Glomerular endothelial cell (primary cell): ENCODE results near the gene CALD1. TPM values are rescaled to one million over a fixed set of nuclear protein-coding genes. Genes with fewer than 3 reads are reported as not detected.

Experiments used
- DNase-seq: peaks from one replicate; pipeline ENCODE4 v3.0.0-alpha.2; 2011; ENCODE audit warnings: low read depth, low spot score; ENCODE audit errors: extremely low read depth
- total RNA-seq: library from RNA; depleted of rRNA; stranded (reverse); fragments of >200 nt; gene quantifications from 2 replicates; pipeline ENCODE4 v1.2.3, GENCODE V29; 2015

CALD1 gene
- total RNA-seq, 1 donor from 2014 or later: 251 TPM

DNA sequence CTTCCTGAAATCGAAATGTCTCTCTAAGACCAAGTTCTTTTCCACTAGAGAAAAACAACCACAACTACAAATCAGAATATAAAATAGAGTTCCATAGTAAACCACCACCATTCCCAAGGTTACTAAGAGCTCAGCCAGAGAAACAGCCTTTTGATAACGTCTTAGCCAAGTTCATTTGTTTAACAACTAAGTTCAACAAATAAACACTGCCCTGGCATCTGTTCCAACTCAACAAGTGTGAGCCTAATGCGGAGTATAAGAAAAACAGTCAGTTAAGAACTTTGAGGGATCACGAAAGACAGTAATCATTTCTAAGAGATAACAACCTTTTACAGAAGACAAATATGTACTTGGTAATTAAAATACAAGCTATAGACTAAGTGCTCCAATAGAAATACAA is 77.3 kb downstream of the CALD1 start:
- no peak for DNase-seq

GRCh38 chr7:134857958-134858357 is 78.5 kb downstream of the CALD1 start:
- no peak for DNase-seq

DNA sequence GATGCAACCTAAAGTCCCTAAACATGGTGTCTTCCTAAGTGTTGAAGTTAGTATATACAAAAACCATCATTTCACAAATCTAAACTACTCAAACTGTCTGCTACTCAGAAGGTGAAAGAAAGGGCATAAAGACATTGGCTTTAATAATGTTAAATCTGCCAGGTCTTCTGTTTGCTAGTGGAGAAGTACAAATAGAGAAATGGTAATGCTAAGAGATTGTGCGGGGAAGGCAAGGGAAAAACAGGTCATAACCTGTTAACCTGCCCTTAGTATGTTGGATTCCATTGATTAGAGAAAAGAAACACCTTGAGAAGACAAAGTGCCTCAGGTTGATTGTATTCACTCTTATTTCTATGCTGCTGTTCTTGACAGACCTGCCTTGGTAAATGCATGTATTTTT is 80.3 kb downstream of the CALD1 start:
- no peak for DNase-seq

DNA sequence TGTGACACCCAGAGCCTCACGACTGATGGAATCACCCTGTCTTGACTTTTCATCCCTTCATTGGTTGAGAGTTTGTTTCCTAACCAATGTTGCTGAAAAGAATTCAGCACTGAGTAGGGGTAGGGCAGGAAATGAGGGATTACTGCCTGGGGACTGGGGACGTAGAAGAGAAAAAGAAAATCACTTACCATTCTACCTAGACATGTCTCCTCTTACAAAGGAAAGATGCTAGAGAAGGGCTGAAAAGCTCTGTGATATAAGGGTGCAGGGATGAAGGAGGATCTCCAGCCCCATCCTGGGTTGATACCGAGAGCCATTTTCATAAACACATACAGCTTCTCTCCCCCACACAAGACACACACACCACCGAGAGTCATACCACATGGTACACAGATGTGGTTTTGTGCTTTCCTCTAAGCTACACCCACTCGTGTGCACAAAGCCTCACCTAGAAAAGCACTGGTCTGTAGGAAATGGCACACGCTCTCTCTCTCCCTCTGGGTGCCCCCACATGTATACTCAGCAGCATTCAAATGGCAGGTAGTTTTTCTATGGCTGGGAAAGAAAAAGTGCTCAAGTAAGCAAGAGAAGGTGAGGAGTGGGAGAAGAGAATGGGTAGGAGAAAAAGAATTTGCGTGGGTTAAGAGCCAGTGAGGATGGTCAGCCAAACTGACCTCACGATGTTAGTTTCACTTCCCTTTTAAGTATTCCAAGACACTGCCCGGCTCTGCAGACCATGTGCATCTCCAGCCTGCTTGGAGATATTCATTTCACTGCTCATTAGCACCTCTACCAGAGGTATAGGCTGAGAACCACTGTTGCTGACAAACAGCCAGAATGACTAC is 85.8 kb downstream of the CALD1 start:
- DNase-seq: no peak

DNA sequence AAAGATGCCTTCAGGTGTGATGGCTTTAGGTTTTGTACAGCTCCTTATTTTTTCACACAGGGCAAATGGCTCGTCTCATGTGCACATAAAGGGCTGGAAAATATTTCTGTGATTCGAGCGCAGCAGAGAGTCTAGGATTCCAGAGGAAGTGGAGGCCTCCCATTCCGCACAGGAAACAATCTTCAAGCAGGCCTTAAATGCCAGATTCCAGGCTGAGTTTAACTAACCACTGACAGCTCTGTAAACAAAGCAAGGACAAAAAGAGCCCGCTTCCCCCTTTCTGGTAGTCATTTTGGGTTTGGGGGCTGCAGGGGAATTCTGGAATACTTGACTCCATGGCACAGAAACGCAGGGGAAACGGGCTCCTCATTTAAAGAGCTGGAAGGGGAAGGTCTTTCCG is 87.2 kb downstream of the CALD1 start:
- no peak for DNase-seq

DNA sequence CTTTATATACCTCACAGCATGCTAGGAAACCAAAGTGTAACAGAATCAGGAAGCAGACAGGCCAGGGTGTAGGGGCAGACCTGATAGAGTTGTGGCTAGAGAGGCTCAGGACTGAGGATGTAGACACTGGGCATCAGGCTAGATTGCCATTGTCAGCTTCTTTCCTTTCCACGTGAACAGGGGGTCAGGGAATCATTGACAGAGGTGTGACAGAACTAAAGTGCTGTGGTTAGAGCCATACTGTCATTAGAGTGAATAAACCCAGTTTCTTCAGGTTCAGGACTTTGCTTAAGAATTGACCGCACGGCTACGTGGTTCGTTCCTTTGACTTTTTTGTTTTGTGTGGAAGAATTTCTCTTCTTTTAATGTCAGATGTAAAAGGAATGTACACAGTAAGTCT is 90.7 kb downstream of the CALD1 start:
- no peak for DNase-seq

GRCh38 chr7:134870781-134871180 is 91.3 kb downstream of the CALD1 start:
- DNase-seq: no peak

GRCh38 chr7:134873253-134873652 is 93.8 kb downstream of the CALD1 start:
- no peak for DNase-seq

DNA sequence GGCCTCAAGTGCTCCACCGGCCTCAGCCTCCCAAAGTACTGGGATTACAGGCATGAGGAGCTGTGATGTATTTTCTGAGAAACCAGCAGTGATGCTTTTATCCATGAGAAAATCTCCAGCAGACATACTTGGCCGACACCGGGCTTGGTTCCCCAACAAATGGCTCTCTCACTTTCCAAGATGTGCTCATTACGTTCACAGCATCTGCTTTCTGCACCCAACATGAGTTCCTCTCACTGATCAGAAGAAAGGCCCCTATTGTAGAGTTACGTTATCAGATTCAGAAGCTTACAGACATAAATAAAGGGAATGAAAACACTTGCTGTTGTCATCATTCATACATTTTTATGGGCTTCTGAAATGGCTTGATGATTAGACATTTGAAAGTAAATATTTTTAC is 95.0 kb downstream of the CALD1 start:
- DNase-seq: no peak

DNA sequence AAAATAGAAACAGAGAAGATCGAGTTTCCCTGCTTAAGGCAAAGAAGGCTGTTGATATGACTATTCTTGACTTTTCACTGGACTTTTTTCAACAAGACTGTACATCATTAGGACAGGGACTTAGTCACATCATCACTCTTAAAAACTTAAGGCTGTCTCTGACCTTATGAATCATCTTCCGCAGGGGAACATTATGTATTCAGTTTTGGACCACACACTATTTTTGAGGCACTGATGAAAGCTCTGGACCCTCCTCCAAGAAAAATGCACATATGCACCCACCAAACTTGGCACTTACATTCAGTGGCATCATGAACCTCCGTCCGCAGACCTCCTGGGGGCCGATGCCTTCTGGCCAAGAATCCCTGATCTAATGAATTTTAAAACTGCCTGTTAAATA is 96.4 kb downstream of the CALD1 start:
- DNase-seq: no peak

DNA sequence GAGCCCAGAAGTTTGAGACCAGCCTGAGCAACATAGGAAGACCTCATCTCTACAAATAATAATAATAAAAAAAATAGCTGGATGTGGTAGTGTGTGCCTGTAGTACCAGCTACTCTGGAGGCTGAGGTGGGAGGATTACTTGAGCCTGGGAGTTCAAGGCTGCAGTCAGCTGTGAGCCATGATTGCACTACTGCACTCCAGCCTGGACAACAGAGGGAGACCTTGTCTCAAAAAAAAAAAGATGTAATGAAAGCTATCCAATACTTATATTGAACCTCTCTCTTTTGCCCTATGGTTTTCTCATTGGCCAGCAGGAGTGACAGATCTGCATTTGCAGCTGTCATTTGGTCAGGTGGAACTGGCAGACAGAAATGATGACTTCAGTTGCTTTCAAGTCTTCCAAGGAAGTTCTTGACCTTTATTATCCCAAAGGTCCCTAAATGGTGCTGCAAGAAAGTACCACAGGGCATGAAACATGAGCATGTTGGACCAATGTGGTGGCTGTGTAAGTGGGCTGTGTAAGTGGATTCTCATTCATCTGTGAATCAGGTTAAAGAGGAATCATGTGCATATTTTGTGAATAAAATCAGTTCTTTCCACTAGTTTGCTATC is 99.4 kb downstream of the CALD1 start:
- no peak for DNase-seq

DNA sequence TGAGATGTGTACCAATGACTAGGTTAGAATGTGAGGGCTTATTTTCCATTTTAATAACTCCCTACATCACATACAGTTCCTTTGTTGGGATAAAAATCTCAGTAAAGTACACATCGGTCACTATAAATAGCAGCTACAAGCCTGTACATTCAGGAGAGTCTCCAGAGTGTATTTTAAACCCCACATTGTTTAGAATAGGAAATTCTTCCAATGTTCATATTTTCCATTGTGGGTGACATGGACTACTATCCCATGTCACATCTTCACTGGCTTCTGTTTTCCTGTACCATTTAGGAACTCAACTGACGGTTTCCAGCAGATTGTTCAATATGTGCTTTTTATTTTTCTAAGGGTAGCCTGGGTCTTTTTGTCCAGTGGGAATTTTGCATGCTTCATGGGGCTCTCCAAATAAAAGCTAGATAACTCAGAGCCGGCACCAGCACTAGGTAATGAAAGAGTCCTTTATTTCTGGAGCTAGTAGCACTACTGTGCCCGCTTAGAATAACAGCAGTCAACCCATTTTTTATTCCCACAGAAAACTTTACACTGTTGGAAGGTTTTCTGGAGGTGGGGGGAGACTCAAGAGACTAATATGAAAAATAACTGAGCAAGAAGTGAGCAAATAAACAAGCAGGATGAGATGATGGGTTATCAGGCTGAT is 100.5 kb downstream of the CALD1 start:
- DNase-seq: no peak

- DNase-seq: no peak
Measured at GRCh38 chr7:134882481-134882880, 103.0 kb downstream of the CALD1 start.

GRCh38 chr7:134885967-134886352 is 106.5 kb downstream of the CALD1 start:
- DNase-seq: no peak

DNA sequence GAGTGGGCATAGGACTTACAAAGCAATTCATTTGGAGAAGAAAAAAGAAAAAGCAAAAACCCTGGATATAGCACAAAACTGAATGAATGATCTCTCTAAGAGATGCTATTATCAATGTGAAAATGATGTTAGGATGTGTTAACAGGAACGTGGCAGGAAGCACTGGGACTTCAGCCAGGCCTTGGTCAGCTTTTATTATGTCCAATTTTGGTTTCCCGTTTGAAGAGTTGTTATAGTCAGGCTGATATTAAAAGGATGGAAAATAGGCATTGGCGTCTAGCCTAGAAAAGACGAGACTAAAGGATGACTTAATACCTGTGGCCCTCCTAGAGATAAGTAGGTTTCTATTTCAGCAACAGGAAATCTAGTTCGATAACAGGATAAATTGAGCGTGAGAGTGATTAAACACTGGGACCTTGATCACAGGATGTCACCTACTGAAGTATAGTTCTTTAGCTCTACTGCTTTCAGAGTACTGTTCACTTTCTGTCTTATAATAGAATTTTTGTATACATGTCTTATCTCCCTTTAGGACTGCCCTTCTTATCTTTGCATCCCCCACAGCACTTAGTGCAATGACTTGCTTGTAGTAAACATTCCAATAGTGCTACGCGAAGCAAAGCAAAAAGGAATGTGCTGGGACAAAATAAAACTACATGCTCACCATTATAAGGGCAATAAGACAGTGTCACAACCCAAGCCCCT is 107.1 kb downstream of the CALD1 start:
- no peak for DNase-seq

GRCh38 chr7:134887523-134887922 is 108.1 kb downstream of the CALD1 start:
- no peak for DNase-seq

- no peak for DNase-seq
Measured at GRCh38 chr7:134888141-134888740, 108.8 kb downstream of the CALD1 start.

- no peak for DNase-seq
Measured at GRCh38 chr7:134890246-134891240, 111.1 kb downstream of the CALD1 start.

DNA sequence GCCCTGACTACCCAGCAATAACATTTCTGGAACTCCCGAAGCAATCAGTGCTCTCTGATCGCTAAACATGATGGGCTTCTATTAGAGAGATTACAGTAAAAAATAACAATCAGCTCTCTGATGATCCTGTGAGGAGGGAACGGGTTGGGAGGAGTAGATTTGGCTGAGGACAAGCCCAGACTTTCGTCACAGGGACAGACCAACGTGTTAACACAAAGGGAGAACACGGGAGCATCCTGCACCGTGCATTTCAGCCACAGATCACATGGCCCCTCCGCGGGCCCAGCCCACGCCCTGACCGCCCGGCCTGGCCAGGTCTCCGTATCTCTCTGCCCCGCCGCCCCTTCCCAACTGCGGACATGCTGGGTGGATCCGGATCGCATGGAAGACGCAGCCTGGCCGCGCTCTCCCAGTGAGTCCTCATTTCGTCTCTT is 111.8 kb downstream of the CALD1 start:
- DNase-seq: no peak
